ENCODE measurements around the gene PIR.

PIR gene

GRCh38 chrX:15512401-15512965 lies 19.4 kb upstream of the PIR start:
- no peak overlapping the region for H3K9ac ChIP-seq
- no peak overlapping the region for H3K27ac ChIP-seq
- H3K4me1 ChIP-seq, result no peaks in the 10 kb centered on the region
- H3K4me2 ChIP-seq, result no peak overlapping the region
- H4K20me1 ChIP-seq, result peaks cover 6% of the 10 kb centered on the region; the same call in 1 of the 2 replicates
- H3K4me3 ChIP-seq, result no peak overlapping the region
- H3K9me3 ChIP-seq, result no peaks in the 10 kb centered on the region
- no peak for TF ChIP-seq Cebpa-rat (IDR thresholded peaks at IDR 0.05)
- peaks cover 77% of the 10 kb centered on the region for H3K27me3 ChIP-seq
- no peaks in the 10 kb centered on the region for H3K36me3 ChIP-seq

- Histone ChIP-seq H3K4me1 (no peaks in the 10 kb centered on the region), H3K4me2 (no peak overlapping the region), H3K27me3 (peaks cover 81% of the 10 kb centered on the region), H3K36me3 (no peaks in the 10 kb centered on the region), H3K4me3 (no peak overlapping the region), H3K27ac (no peak overlapping the region), H4K20me1 (peaks cover 6% of the 10 kb centered on the region; the same call in 1 of the 2 replicates), H3K9ac (no peak overlapping the region), H3K9me3 (no peaks in the 10 kb centered on the region)
- no peak for TF ChIP-seq Cebpa-rat (IDR thresholded peaks at IDR 0.05)
Observed at GRCh38 chrX:15511563-15511962, 18.4 kb upstream of the PIR start.

GRCh38 chrX:15509845-15510244 lies 16.7 kb upstream of the PIR start:
- H3K9ac ChIP-seq, result no peak overlapping the region
- peaks cover 14% of the 10 kb centered on the region; the same call in 1 of the 2 replicates for H4K20me1 ChIP-seq
- TF ChIP-seq Cebpa-rat (IDR thresholded peaks at IDR 0.05), result no peak
- no peak overlapping the region for H3K27ac ChIP-seq
- H3K9me3 ChIP-seq, result no peaks in the 10 kb centered on the region
- H3K4me1 ChIP-seq, result no peaks in the 10 kb centered on the region
- H3K4me3 ChIP-seq, result no peak overlapping the region
- H3K36me3 ChIP-seq, result no peaks in the 10 kb centered on the region
- no peak overlapping the region for H3K4me2 ChIP-seq
- H3K27me3 ChIP-seq, result peaks cover 87% of the 10 kb centered on the region

- H3K9me3 ChIP-seq, result no peaks in the 10 kb centered on the region
- no peaks in the 10 kb centered on the region for H3K4me1 ChIP-seq
- peaks cover 92% of the 10 kb centered on the region for H3K27me3 ChIP-seq
- H3K4me2 ChIP-seq, result no peak overlapping the region
- TF ChIP-seq Cebpa-rat (IDR thresholded peaks at IDR 0.05), result no peak
- no peak overlapping the region for H3K4me3 ChIP-seq
- no peaks in the 10 kb centered on the region for H3K36me3 ChIP-seq
- H4K20me1 ChIP-seq, result peaks cover 14% of the 10 kb centered on the region; the same call in 1 of the 2 replicates
- no peak overlapping the region for H3K9ac ChIP-seq
- H3K27ac ChIP-seq, result no peak overlapping the region
Observed at GRCh38 chrX:15507005-15507404, 13.9 kb upstream of the PIR start.

- H3K9ac ChIP-seq, result no peak overlapping the region
- H3K9me3 ChIP-seq, result no peaks in the 10 kb centered on the region
- no peaks in the 10 kb centered on the region for H3K36me3 ChIP-seq
- H4K20me1 ChIP-seq, result peaks cover 9% of the 10 kb centered on the region; the same call in 1 of the 2 replicates
- peaks cover 94% of the 10 kb centered on the region for H3K27me3 ChIP-seq
- H3K4me3 ChIP-seq, result no peak overlapping the region
- H3K4me2 ChIP-seq, result no peak overlapping the region
- no peak overlapping the region for H3K27ac ChIP-seq
- no peak for TF ChIP-seq Cebpa-rat (IDR thresholded peaks at IDR 0.05)
- H3K4me1 ChIP-seq, result no peaks in the 10 kb centered on the region
Observed at GRCh38 chrX:15505101-15505500, 12.0 kb upstream of the PIR start.

- Histone ChIP-seq H3K27ac (no peak overlapping the region), H4K20me1 (peaks cover 9% of the 10 kb centered on the region; the same call in 1 of the 2 replicates), H3K36me3 (no peaks in the 10 kb centered on the region), H3K4me2 (no peak overlapping the region), H3K4me3 (no peak overlapping the region), H3K9ac (no peak overlapping the region), H3K27me3 (peaks cover 94% of the 10 kb centered on the region), H3K4me1 (no peaks in the 10 kb centered on the region), H3K9me3 (no peaks in the 10 kb centered on the region)
- no peak for TF ChIP-seq Cebpa-rat (IDR thresholded peaks at IDR 0.05)
Observed at GRCh38 chrX:15504661-15505060, 11.5 kb upstream of the PIR start.

GRCh38 chrX:15501506-15501905 lies 8.4 kb upstream of the PIR start:
- TF ChIP-seq Cebpa-rat (IDR thresholded peaks at IDR 0.05), result no peak
- Histone ChIP-seq H3K4me3 (no peak overlapping the region), H3K27me3 (peaks cover 96% of the 10 kb centered on the region), H3K9me3 (no peaks in the 10 kb centered on the region), H3K27ac (no peak overlapping the region), H3K4me2 (no peak overlapping the region), H3K4me1 (no peaks in the 10 kb centered on the region), H3K9ac (no peak overlapping the region), H4K20me1 (peaks cover 16% of the 10 kb centered on the region; the same call in 1 of the 2 replicates), H3K36me3 (no peaks in the 10 kb centered on the region)

- Histone ChIP-seq H3K27me3 (peaks cover 93% of the 10 kb centered on the region), H3K9me3 (no peaks in the 10 kb centered on the region), H3K4me1 (no peaks in the 10 kb centered on the region), H3K9ac (no peak within 1 kb of the TSS), H3K36me3 (no peaks in the 10 kb centered on the region), H3K27ac (no peak within 1 kb of the TSS), H3K4me2 (no peak within 1 kb of the TSS), H4K20me1 (peaks cover 8% of the 10 kb centered on the region; the same call in 1 of the 2 replicates), H3K4me3 (no peak within 1 kb of the TSS)
- TF ChIP-seq Cebpa-rat (IDR thresholded peaks at IDR 0.05), result no peak
Observed at GRCh38 chrX:15500497-15500966, 7.4 kb upstream of the PIR start, which contains the start of gene BMX. Gene BMX, plus strand, starts transcription at chrX:15500807. Its CDS starts 7,547 bp downstream, at chrX:15508354.

GRCh38 chrX:15499976-15500375 lies 6.8 kb upstream of the PIR start:
- no peak overlapping the region for H3K4me2 ChIP-seq
- H3K27me3 ChIP-seq, result peaks cover 93% of the 10 kb centered on the region
- no peak overlapping the region for H3K4me3 ChIP-seq
- no peaks in the 10 kb centered on the region for H3K4me1 ChIP-seq
- H4K20me1 ChIP-seq, result peaks cover 8% of the 10 kb centered on the region; the same call in 1 of the 2 replicates
- no peak overlapping the region for H3K27ac ChIP-seq
- H3K9ac ChIP-seq, result no peak overlapping the region
- H3K36me3 ChIP-seq, result no peaks in the 10 kb centered on the region
- no peaks in the 10 kb centered on the region for H3K9me3 ChIP-seq
- no peak for TF ChIP-seq Cebpa-rat (IDR thresholded peaks at IDR 0.05)

- Histone ChIP-seq H3K4me3 (no peak overlapping the region), H3K36me3 (no peaks in the 10 kb centered on the region), H3K9ac (no peak overlapping the region), H3K27me3 (peaks cover 93% of the 10 kb centered on the region), H3K4me2 (no peak overlapping the region), H3K9me3 (no peaks in the 10 kb centered on the region), H4K20me1 (peaks cover 8% of the 10 kb centered on the region; the same call in 1 of the 2 replicates), H3K27ac (no peak overlapping the region), H3K4me1 (no peaks in the 10 kb centered on the region)
- TF ChIP-seq Cebpa-rat (IDR thresholded peaks at IDR 0.05), result no peak
Observed at GRCh38 chrX:15498741-15499140, 5.6 kb upstream of the PIR start.

Measured in BLaER1 (cell line).